ENCODE measurements around the gene GSTM3. TPM values are rescaled to one million over a fixed set of nuclear protein-coding genes. Genes with fewer than 3 reads are reported as not detected.
"Not testable (repeated sequence)": the region's sequence is repeated elsewhere in the genome, so short reads cannot be mapped to it uniquely, and the experiment has no call there.

GSTM3 gene
- total RNA-seq, 1 donor from 2014 or later = 57.0 TPM

DNA sequence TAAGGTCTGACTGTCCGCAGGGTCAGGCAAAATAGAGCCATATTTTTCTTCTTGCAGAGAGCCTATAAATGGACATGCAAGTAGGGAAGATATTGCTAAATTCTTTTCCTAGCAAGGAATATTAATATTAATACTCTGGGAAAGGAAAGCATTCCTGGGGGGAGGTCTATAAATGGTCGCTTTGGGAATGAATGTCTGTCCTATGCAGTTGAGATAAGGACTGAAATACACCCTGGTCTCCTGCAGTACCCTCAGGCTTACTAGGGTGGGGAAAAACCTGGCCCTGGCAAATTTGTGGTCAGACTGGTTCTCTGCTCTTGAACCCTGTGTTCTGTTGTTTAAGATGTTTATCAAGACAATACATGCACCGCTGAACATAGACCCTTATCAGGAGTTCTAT is 37.9 kb downstream of the GSTM3 start:
- DNase-seq (ENCODE audit: low read depth, low spot score) = not testable (repeated sequence)

DNA sequence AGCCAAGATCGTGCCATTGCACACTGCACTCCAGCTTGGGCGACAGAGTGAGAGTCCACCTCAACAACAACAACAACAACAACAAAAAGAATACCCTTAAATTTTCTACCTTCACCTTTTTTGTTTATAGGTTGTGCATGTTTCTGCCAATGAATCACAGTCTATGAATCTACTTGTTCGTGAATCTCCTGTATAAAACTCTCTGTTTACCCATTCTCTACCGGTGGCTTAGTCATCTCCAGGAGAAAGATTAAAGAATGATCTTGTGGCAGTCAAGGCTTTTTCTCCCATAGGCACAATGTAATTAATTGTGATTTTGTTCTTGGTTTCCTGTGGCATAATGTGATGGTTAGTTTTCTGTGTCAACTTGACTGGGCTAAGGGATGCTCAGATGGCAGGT is 43.0 kb downstream of the GSTM3 start:
- DNase-seq (ENCODE audit: low read depth, low spot score) = not testable (repeated sequence)

DNA sequence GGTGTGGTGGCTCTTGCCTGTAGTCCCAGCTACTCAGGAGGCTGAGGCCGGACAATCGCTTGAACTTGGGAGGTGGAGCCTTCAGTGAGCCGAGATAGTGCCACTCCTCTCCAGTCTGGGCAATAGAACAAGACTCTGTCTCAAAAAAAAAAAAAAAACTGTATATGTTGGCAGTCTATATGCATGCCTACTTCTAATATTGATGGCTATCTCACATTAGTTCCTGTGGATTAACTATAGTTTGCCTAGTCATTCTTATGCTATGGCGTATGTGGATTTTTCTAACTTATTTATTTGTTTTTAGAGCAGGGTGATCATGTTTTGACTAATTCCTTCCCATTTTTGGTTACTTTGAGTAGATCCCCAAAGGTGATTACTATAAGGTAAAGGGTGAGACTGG is 43.8 kb downstream of the GSTM3 start:
- DNase-seq (ENCODE audit: low read depth, low spot score) = no peak

DNA sequence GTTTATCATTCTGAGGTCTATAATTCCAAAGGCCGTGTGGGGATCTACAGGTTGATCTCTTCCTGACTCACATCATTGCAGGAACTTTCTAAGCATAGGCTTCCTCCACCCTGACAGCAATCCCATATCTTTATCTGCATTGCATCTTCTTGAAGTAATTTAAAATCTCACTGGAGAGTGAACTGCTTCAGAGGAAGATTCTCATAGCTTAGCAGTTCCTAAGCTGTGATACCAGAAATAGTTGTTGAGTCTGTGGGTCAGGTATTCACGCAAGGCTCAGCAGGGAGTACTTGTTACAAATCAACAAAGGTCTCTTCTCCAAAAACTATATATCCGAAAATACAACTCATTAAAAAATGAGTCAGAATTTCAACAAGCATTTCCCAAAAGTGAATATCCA is 45.7 kb downstream of the GSTM3 start:
- DNase-seq (ENCODE audit: low read depth, low spot score) = not testable (repeated sequence)

DNA sequence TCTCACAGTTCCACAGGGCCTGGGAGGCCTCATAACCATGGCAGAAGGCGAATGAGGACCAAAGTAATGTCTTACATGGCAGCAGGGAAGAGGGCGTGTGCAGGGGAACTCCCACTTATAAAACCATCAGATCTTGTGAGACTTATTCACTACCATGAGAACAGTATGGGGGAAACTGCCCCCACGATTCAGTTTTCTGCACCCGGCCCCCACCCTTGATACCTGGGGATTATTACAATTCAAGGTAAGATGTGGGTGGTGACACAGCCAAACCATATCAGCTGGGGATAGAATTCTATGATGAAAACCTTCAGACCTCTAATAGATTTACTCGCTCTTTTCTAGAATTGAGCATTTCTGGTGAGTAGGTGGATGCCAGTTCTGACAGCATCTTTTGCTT is 46.4 kb downstream of the GSTM3 start:
- DNase-seq (ENCODE audit: low read depth, low spot score) = not testable (repeated sequence)

DNA sequence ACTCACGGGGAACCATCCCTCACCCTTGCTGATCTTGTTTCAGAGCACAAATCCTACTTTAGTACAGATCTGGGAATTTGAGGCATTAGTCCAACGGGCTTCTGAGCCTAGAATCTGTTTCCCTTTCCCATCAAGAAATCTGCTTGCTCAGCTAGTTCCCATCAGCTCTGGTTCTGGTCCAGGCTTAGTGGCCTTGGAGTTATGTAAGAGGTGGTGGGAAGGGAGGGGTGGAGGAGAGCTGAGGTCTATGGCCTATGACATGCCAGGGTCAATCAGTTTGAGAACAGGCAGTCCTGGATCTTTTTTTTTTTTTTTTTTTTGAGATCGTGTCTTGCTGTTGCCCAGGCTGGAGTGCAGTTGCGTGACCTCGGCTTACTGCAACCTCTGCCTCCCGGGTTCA is 49.1 kb downstream of the GSTM3 start:
- DNase-seq (ENCODE audit: low read depth, low spot score) = no peak

DNA sequence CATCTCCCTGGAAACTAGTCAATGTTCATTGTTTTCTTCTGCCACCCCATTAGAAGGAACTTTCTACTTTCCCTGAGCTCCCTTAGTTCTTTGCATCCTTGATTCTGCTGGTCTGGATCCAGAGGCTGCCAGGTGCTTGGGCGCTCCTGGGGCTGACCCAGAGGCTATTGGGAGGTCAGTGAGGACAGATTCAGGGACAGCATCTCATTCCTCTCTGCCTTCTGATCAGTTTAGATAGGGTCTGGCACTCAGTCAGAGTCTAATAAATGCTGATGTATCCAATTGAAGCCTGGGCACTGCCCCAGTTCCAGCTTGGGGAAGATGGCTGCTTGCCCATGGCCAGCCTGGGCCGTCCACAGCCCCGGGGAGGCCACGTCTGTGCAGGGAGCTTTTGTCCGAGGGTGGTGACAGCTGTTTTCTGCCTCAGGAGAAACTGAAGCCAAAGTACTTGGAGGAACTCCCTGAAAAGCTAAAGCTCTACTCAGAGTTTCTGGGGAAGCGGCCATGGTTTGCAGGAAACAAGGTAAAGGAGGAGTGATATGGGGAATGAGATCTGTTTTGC is 50.9 kb downstream of the GSTM3 start:
- no peak for DNase-seq (ENCODE audit: low read depth, low spot score)

DNA sequence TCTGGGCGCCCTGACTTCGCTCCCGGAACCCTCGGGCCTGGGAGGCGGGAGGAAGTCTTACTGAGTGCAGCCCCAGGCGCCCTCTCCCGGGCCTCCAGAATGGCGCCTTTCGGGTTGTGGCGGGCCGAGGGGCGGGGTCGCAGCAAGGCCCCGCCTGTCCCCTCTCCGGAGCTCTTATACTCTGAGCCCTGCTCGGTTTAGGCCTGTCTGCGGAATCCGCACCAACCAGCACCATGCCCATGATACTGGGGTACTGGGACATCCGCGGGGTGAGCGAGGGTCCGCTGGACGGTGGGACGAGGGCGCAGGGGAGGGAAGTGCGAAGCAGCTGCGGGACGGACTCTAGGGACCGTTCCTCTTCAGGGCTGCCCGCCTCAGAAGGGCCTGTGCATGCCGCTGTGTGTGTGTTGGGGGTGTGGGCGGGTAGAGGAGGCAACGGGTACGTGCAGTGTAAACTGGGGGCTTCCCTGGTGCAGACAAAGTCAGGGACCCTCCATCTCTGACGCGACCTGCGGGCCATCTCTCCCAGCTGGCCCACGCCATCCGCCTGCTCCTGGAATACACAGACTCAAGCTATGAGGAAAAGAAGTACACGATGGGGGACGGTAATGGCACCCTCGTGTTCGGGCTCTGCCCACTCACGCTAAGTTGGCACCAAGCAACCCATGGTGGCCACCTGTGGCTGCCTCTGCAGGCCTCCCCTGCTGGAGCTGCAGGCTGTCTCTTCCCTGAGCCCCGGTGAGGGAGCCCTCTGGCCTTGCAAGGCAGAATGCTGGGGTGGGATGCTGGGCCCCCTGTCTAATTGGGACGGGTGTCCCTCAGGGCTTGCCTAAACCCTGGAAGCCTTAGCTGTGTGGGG is 53.0 kb downstream of the GSTM3 start, which contains the start of gene GSTM1:
Gene GSTM1 (plus strand): TSS at position 177 of the 859 bp plus-strand sequence. CDS start 57 bp downstream, at position 234.
- DNase-seq (ENCODE audit: low read depth, low spot score) = no peak

DNA sequence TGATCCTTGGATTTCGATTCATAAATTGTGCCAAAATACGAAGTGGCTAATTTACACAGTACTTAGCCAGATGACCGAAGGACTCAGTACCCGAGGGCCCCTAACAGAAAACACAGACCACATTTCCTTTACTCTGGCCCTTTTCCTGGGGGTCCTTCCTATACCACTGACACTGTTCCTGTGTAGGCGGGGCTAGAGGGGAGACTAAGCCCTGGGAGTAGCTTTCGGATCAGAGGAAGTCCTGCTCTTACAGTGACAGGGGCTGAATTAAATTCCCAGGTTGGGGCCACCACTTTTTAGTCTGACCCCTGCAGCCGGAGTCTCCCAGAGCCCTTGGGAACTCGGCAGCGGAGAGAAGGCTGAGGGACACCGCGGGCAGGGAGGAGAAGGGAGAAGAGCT is 53.7 kb downstream of the GSTM3 start:
- not testable (repeated sequence) for DNase-seq (ENCODE audit: low read depth, low spot score)

DNA sequence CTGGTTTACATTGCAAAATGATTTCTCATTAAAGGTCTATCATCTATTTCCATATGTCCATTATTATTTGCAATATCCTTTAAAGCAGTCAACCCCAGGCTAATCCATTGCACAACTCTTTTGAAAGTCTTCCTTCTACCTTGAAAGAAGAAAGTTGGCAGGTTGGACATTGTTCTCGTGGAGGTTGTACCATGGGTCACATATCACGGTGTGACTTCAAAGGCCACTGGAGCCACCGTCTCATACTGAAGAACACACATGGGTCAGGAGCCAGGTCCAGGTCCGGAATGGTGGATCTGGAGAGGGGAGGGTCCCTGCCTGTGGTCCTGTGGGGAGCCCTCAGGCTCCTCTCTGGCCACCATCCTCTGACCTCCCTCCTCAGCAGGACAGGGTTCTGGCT is 54.9 kb downstream of the GSTM3 start:
- not testable (repeated sequence) for DNase-seq (ENCODE audit: low read depth, low spot score)

DNA sequence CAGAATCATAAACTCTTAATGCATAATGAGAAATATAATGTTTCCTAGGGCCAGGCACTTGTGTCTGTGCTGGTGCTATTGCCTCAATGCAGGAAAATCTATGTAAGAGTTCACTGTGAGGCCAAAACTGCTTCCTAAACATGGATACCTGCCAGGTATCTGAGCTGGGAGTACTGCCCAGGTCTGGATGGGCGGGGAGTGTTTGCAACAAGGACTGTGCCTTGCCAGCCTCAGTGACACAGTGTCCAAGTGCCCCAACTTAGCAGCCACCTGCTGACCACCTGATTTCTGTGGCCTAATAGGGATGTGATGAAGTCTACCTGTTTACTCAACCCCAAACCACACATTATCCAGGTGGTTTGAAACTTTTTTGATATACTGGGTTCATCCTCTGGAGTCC is 55.4 kb downstream of the GSTM3 start:
- not testable (repeated sequence) for DNase-seq (ENCODE audit: low read depth, low spot score)

DNA sequence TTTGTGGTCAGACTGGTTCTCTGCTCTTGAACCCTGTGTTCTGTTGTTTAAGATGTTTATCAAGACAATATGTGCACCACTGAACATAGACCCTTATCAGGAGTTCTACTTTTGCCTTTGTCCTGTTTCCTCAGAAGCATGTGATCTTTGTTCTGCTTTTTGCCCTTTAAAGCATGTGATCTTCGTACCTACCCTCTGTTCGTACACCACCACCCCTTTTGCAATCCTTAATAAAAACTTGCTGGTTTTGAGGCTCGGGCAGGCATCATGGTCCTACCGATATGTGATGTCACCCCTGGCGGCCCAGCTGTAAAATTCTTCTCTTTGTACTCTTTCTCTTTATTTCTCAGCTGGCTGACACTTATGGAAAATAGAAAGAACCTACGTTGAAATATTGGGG is 56.1 kb downstream of the GSTM3 start:
- not testable (repeated sequence) for DNase-seq (ENCODE audit: low read depth, low spot score)

Other genes starting within 250 kb of the GSTM3 start
- gene CYB561D1, start 246.9 kb downstream of the GSTM3 start, total RNA-seq = 4.0 and 5.0 TPM in 2 replicates
- 1.8 and 2.4 TPM in 2 replicates for gene AMIGO1, start 231.3 kb downstream of the GSTM3 start, total RNA-seq
- 0.14 and 0.46 TPM in 2 replicates for gene GPR61, start 201.2 kb downstream of the GSTM3 start, total RNA-seq
- 18.7 and 21.4 TPM in 2 replicates for gene GNAI3, start 192.4 kb downstream of the GSTM3 start, total RNA-seq
- 0.26 and 0.42 TPM in 2 replicates for gene GNAT2, start 121.4 kb downstream of the GSTM3 start, total RNA-seq
- 47.8 and 49.5 TPM in 2 replicates for gene AMPD2, start 121.2 kb downstream of the GSTM3 start, total RNA-seq
- 2.5 and 3.3 TPM in 2 replicates for gene GSTM4, start 84.9 kb downstream of the GSTM3 start, total RNA-seq
- 1.1 and 7.2 TPM in 2 replicates for gene GSTM2, start 73.0 kb downstream of the GSTM3 start, total RNA-seq
- not detected in 2 replicates for gene GSTM1, start 53.2 kb downstream of the GSTM3 start, total RNA-seq
- 0.13 and 0.18 TPM in 2 replicates for gene GSTM5, start 28.8 kb downstream of the GSTM3 start, total RNA-seq
- 0.26 TPM in 1 of 2 replicates, not detected in the other for gene EPS8L3, start 22.9 kb upstream of the GSTM3 start, total RNA-seq
- 7.9 and 26.7 TPM in 2 replicates for gene CSF1, start 169.8 kb upstream of the GSTM3 start, total RNA-seq
- gene AHCYL1, start 243.7 kb upstream of the GSTM3 start, total RNA-seq = 65.4 and 79.5 TPM in 2 replicates

Measured in pulmonary artery endothelial cell (primary cell).